GM23338 (cell line): ENCODE measurements around the gene SOS1. TPM values are rescaled to one million over a fixed set of nuclear protein-coding genes. Genes with fewer than 3 reads are reported as not detected.

Source experiments
- ATAC-seq: fragments of 200-7000 bp; cut with Tn5 transposase; 3 replicates; pipeline ENCODE4 v1.9.1; 2020
- DNase-seq: peaks from one replicate; pipeline ENCODE4 v3.0.0-alpha.2; 2015; ENCODE audit warnings: low spot score
- H2AFZ ChIP-seq: fragments of 200-600 bp; sonication (generic); 2 replicates; pipeline ENCODE4 v1.8.0; 2016; ENCODE audit warnings: antibody characterized with exemption, mild to moderate bottlenecking, moderate library complexity
- H3F3A ChIP-seq: fragments of 200-600 bp; sonication (generic); replicated peaks from 2 replicates; pipeline ENCODE4 v1.8.0; 2017; ENCODE audit warnings: antibody characterized with exemption, mixed run types, low read depth
- H3K27ac ChIP-seq: fragments of 200-600 bp; sonication (generic); 2 replicates; pipeline ENCODE4 v1.6.1; 2016; ENCODE audit warnings: low read depth
- H3K27me3 ChIP-seq: fragments of 200-600 bp; sonication (generic); 2 replicates; pipeline ENCODE4 v1.8.0; 2016; ENCODE audit warnings: mild to moderate bottlenecking, mixed run types, moderate library complexity; ENCODE audit not compliant: insufficient read depth
- H3K36me3 ChIP-seq: fragments of 200-600 bp; sonication (generic); 2 replicates; pipeline ENCODE4 v1.8.0; 2016; ENCODE audit warnings: mild to moderate bottlenecking; ENCODE audit not compliant: insufficient read depth
- H3K4me1 ChIP-seq: fragments of 200-600 bp; sonication (generic); 2 replicates; pipeline ENCODE4 v1.8.0; 2016; ENCODE audit warnings: mild to moderate bottlenecking, moderate library complexity; ENCODE audit not compliant: insufficient read depth
- H3K4me2 ChIP-seq: fragments of 200-600 bp; sonication (generic); 2 replicates; pipeline ENCODE4 v1.7.1; 2017; ENCODE audit warnings: mixed run types
- H3K4me3 ChIP-seq: fragments of 200-600 bp; sonication (generic); 2 replicates; pipeline ENCODE4 v1.6.1; 2016; ENCODE audit warnings: mixed run types
- H3K79me2 ChIP-seq: fragments of 200-600 bp; sonication (generic); replicated peaks from 2 replicates; pipeline ENCODE4 v1.8.0; 2017; ENCODE audit warnings: mild to moderate bottlenecking; ENCODE audit not compliant: insufficient read depth
- H3K9me2 ChIP-seq: fragments of 200-600 bp; sonication (generic); 2 replicates; pipeline ENCODE4 v1.8.0; 2017; ENCODE audit not compliant: insufficient read depth
- H4K20me1 ChIP-seq: fragments of 200-600 bp; sonication (generic); replicated peaks from 2 replicates; pipeline ENCODE4 v1.8.0; 2017; ENCODE audit warnings: mild to moderate bottlenecking; ENCODE audit not compliant: insufficient read depth
- H3K27ac Mint-ChIP-seq: 2 replicates; pipeline ENCODE4 v1.8.0; 2020; ENCODE audit warnings: inconsistent platforms, mild to moderate bottlenecking, moderate library complexity, mixed read lengths
- H3K27me3 Mint-ChIP-seq: 3 replicates; pipeline ENCODE4 v1.8.0; 2022; ENCODE audit warnings: low read depth, mild to moderate bottlenecking, moderate library complexity, mixed read lengths, inconsistent platforms; ENCODE audit not compliant: insufficient read depth, poor library complexity
- H3K36me3 Mint-ChIP-seq: 3 replicates; pipeline ENCODE4 v1.8.0; 2021; ENCODE audit warnings: low read depth, mild to moderate bottlenecking, inconsistent platforms, moderate library complexity, mixed read lengths
- H3K4me1 Mint-ChIP-seq: 3 replicates; pipeline ENCODE4 v1.8.0; 2020; ENCODE audit warnings: mild to moderate bottlenecking, inconsistent platforms, mixed read lengths
- H3K4me3 Mint-ChIP-seq: 3 replicates; pipeline ENCODE4 v1.8.0; 2021; ENCODE audit warnings: moderate library complexity, mild to moderate bottlenecking, inconsistent platforms, mixed read lengths
- H3K9me3 Mint-ChIP-seq: 3 replicates; pipeline ENCODE4 v1.8.0; 2020; ENCODE audit warnings: moderate library complexity, mild to moderate bottlenecking, inconsistent platforms, mixed read lengths
- CREB1 ChIP-seq: fragments of 250-450 bp; sonication (Bioruptor Pico); IDR thresholded peaks from 2 replicates; pipeline ENCODE4 v1.5.0; 2020; ENCODE audit warnings: low read depth, mild to moderate bottlenecking, moderate library complexity
- EZH2 ChIP-seq: fragments of 200-600 bp; sonication (generic); IDR thresholded peaks from one replicate; pipeline ENCODE4 v1.8.0; 2017; ENCODE audit warnings: antibody characterized with exemption, mild to moderate bottlenecking, low read depth; ENCODE audit not compliant: unreplicated experiment
- EZH2phosphoT487 ChIP-seq: fragments of 200-600 bp; sonication (generic); IDR thresholded peaks from one replicate; pipeline ENCODE4 v1.8.1; 2018; ENCODE audit warnings: antibody characterized with exemption; ENCODE audit not compliant: unreplicated experiment
- POLR2AphosphoS5 ChIP-seq: IDR thresholded peaks from 2 replicates; pipeline ENCODE4 v1.6.1; 2016; ENCODE audit warnings: antibody characterized with exemption, low read depth
- STAT1 ChIP-seq: IDR thresholded peaks from one replicate; pipeline ENCODE4 v1.6.1; 2016; ENCODE audit warnings: antibody characterized with exemption; ENCODE audit not compliant: unreplicated experiment
- ZNF331 ChIP-seq: fragments of 250-450 bp; sonication (Bioruptor Pico); IDR thresholded peaks from 2 replicates; pipeline ENCODE4 v1.5.0; 2020; ENCODE audit warnings: low read depth, mild to moderate bottlenecking, moderate library complexity
- polyA plus RNA-seq: library from polyadenylated mRNA; unstranded; fragments of >200 nt; fragmentation: Nextera tagmentation; extraction: Ambion mirVana; gene quantifications from 2 replicates; pipeline ENCODE4 v1.2.1, GENCODE V29; 2016
- total RNA-seq: library from RNA; depleted of rRNA; stranded (reverse); fragments of >200 nt; shearing (Covaris generic); gene quantifications from 2 replicates; pipeline ENCODE4 v1.2.3, GENCODE V29; 2014
- TF ChIP-seq, protein P1 (sequence below), 2 experiments: fragments of 200-600 bp in 1 of 2; sonication (generic) in 1 of 2; conservative IDR thresholded peaks; 2 replicates each; pipeline versions ENCODE4 v1.5.1 to v1.6.1; 2016 to 2017; ENCODE audit warnings: antibody characterized with exemption in 2 of 2, low read depth in 2 of 2, mild to moderate bottlenecking in 2 of 2, moderate library complexity in 1 of 2
- TF ChIP-seq, protein P2 (sequence below): IDR thresholded peaks from 2 replicates; pipeline ENCODE4 v1.6.1; 2016; ENCODE audit warnings: antibody characterized with exemption
- TF ChIP-seq, protein P3 (sequence below): fragments of 250-450 bp; sonication (Bioruptor Pico); IDR thresholded peaks from 2 replicates; pipeline ENCODE4 v1.5.0; 2020; ENCODE audit warnings: mild to moderate bottlenecking, moderate library complexity

The SOS1 gene
- total and polyA plus RNA-seq, 2 experiments from 2014 or later: 13.4 to 21.9 TPM

DNA sequence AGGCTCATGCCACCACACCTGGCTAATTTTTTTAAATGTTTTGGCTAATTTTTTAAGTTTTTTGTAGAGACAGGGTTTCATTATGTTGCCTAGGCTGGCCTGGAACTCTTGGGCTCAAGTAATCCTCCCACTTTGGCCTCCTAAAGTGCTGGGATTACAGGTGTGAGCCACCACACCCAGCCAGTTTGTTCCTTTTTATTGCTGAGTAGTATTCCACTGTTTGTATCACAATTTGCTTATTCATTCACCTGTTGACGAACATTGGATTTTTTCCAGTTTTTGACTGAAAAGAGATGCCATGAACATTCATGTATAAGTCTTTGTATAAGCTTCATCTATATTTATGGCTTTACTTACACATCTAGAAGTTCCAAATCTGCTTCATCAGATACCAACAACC is 5.3 kb downstream of the SOS1 start (continued):
- TF ChIP-seq EZH2phosphoT487 (no peak), EZH2 (no peak), STAT1 (no peak), CREB1 (no peak), POLR2AphosphoS5 (no peak)
- TF ChIP-seq, protein P1, sequence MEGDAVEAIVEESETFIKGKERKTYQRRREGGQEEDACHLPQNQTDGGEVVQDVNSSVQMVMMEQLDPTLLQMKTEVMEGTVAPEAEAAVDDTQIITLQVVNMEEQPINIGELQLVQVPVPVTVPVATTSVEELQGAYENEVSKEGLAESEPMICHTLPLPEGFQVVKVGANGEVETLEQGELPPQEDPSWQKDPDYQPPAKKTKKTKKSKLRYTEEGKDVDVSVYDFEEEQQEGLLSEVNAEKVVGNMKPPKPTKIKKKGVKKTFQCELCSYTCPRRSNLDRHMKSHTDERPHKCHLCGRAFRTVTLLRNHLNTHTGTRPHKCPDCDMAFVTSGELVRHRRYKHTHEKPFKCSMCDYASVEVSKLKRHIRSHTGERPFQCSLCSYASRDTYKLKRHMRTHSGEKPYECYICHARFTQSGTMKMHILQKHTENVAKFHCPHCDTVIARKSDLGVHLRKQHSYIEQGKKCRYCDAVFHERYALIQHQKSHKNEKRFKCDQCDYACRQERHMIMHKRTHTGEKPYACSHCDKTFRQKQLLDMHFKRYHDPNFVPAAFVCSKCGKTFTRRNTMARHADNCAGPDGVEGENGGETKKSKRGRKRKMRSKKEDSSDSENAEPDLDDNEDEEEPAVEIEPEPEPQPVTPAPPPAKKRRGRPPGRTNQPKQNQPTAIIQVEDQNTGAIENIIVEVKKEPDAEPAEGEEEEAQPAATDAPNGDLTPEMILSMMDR (conservative IDR thresholded peaks at IDR 0.05; ENCODE audit: low read depth in 2 of 2): no peak
- TF ChIP-seq, protein P2, sequence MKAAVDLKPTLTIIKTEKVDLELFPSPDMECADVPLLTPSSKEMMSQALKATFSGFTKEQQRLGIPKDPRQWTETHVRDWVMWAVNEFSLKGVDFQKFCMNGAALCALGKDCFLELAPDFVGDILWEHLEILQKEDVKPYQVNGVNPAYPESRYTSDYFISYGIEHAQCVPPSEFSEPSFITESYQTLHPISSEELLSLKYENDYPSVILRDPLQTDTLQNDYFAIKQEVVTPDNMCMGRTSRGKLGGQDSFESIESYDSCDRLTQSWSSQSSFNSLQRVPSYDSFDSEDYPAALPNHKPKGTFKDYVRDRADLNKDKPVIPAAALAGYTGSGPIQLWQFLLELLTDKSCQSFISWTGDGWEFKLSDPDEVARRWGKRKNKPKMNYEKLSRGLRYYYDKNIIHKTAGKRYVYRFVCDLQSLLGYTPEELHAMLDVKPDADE: no peak

DNA sequence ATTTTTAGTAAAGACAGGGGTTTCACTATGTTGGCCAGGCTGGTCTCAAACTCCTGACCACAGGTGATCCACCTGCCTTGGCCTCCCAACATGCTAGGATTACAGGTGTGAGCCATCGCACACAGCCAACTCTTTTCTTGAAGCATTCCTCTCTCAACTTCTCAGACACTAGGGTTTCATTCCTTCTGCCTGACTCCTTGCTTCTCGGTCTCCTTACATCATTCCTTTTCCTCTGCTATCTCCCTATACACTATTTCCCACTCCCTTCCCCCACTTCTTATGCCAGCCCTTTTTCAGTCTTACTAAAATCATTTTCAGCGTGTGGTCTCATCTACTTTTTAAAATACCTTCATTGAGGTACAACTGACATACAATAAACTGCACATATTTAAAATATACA is 6.1 kb downstream of the SOS1 start:
- Mint-ChIP-seq H3K9me3 (peaks cover 4% of the 10 kb centered on the region; the same call in 1 of the 3 replicates), H3K4me1 (peaks cover 35% of the 10 kb centered on the region), H3K27me3 (no peaks in the 10 kb centered on the region), H3K4me3 (no peak overlapping the region), H3K36me3 (peaks cover 46% of the 10 kb centered on the region), H3K27ac (no peak overlapping the region)
- Histone ChIP-seq H4K20me1 (peaks cover 50% of the 10 kb centered on the region), H3K79me2 (peaks cover 100% of the 10 kb centered on the region), H3F3A (no peaks in the 10 kb centered on the region; the same call in 1 of the 2 replicates), H3K4me2 (no peak overlapping the region), H3K9me2 (no peaks in the 10 kb centered on the region), H3K27ac (0 out of 2 replicates have a peak overlapping the region, but pooled peaks have one; percentile 42), H2AFZ (no peak overlapping the region), H3K4me1 (peaks cover 21% of the 10 kb centered on the region), H3K27me3 (no peaks in the 10 kb centered on the region), H3K36me3 (peaks cover 4% of the 10 kb centered on the region; the same call in 1 of the 2 replicates), H3K4me3 (no peak overlapping the region)
- TF ChIP-seq STAT1 (no peak), ZNF331 (CRISPR knock-in tag) (no peak)
- TF ChIP-seq, protein P2: no peak
- TF ChIP-seq, protein P3, sequence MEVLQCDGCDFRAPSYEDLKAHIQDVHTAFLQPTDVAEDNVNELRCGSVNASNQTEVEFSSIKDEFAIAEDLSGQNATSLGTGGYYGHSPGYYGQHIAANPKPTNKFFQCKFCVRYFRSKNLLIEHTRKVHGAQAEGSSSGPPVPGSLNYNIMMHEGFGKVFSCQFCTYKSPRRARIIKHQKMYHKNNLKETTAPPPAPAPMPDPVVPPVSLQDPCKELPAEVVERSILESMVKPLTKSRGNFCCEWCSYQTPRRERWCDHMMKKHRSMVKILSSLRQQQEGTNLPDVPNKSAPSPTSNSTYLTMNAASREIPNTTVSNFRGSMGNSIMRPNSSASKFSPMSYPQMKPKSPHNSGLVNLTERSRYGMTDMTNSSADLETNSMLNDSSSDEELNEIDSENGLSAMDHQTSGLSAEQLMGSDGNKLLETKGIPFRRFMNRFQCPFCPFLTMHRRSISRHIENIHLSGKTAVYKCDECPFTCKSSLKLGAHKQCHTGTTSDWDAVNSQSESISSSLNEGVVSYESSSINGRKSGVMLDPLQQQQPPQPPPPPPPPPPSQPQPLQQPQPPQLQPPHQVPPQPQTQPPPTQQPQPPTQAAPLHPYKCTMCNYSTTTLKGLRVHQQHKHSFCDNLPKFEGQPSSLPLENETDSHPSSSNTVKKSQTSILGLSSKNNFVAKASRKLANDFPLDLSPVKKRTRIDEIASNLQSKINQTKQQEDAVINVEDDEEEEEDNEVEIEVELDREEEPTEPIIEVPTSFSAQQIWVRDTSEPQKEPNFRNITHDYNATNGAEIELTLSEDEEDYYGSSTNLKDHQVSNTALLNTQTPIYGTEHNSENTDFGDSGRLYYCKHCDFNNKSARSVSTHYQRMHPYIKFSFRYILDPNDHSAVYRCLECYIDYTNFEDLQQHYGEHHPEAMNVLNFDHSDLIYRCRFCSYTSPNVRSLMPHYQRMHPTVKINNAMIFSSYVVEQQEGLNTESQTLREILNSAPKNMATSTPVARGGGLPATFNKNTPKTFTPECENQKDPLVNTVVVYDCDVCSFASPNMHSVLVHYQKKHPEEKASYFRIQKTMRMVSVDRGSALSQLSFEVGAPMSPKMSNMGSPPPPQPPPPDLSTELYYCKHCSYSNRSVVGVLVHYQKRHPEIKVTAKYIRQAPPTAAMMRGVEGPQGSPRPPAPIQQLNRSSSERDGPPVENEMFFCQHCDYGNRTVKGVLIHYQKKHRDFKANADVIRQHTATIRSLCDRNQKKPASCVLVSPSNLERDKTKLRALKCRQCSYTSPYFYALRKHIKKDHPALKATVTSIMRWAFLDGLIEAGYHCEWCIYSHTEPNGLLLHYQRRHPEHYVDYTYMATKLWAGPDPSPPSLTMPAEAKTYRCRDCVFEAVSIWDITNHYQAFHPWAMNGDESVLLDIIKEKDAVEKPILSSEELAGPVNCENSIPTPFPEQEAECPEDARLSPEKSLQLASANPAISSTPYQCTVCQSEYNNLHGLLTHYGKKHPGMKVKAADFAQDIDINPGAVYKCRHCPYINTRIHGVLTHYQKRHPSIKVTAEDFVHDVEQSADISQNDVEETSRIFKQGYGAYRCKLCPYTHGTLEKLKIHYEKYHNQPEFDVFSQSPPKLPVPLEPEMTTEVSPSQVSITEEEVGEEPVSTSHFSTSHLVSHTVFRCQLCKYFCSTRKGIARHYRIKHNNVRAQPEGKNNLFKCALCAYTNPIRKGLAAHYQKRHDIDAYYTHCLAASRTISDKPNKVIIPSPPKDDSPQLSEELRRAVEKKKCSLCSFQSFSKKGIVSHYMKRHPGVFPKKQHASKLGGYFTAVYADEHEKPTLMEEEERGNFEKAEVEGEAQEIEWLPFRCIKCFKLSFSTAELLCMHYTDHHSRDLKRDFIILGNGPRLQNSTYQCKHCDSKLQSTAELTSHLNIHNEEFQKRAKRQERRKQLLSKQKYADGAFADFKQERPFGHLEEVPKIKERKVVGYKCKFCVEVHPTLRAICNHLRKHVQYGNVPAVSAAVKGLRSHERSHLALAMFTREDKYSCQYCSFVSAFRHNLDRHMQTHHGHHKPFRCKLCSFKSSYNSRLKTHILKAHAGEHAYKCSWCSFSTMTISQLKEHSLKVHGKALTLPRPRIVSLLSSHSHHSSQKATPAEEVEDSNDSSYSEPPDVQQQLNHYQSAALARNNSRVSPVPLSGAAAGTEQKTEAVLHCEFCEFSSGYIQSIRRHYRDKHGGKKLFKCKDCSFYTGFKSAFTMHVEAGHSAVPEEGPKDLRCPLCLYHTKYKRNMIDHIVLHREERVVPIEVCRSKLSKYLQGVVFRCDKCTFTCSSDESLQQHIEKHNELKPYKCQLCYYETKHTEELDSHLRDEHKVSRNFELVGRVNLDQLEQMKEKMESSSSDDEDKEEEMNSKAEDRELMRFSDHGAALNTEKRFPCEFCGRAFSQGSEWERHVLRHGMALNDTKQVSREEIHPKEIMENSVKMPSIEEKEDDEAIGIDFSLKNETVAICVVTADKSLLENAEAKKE (CRISPR knock-in tag): no peak
- ATAC-seq: no peak
- no peak for DNase-seq
